Upper lobe of left lung (tissue), 4 donors: ENCODE measurements around the gene EGR2.

Experiments
- CTCF ChIP-seq, 6 experiments: fragments of 450-650 bp in 4 of 6; fragments of 200-600 bp in 2 of 6; sonication (generic) in 2 of 6; IDR thresholded peaks; one replicate each; pipeline ENCODE4 v1.5.1; 2016 to 2019; ENCODE audit warnings: antibody characterized with exemption in 6 of 6
- EP300 ChIP-seq, 4 donors: sonication (generic); formaldehyde crosslinking; IDR thresholded peaks; one replicate each; pipeline ENCODE4 v1.5.1; 2017; ENCODE audit warnings: antibody characterized with exemption in 4 of 4, control low read depth in 2 of 4

DNA sequence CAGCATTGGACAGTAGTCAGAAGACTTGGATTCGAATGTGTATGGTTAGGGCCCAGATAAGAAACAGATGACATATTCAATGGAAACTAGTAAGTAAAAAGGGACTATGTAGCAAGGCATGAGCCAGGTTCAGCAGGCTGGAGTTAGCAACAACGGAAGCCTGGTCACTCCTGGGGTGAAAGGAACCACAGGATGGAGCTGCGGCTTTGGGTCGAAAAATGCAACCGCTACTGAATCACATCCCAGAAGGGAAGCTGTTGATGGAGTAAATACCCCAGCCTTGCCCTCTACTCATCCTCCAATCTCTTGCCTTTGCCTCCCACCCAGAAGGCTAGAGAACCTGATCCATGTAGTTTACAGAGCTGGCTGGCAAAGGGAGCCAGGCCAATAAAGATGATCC is 37.5 kb upstream of the EGR2 start:
- TF ChIP-seq CTCF (IDR thresholded peaks at IDR 0.05): no peak
- no peak for TF ChIP-seq EP300 (IDR thresholded peaks at IDR 0.05)
